Activated naive CD4-positive, alpha-beta T cell treated with anti-CD3 and anti-CD28 coated beads, Interleukin-2, amount 50 U/mL, for 72 hours (primary cell): Measurements from ENCODE around the gene DEXI. TPM values are rescaled to one million over a fixed set of nuclear protein-coding genes. Genes with fewer than 3 reads are reported as not detected.
"Not testable (repeated sequence)": the region's sequence is repeated elsewhere in the genome, so short reads cannot be mapped to it uniquely, and the experiment has no call there.

Experiments
- ATAC-seq, 2 donors: fragments of 150-1000 bp; cut with Tn5 transposase; 2 replicates each; pipeline ENCODE4 v1.10.0; 2021; ENCODE audit warnings: mild to moderate bottlenecking in 2 of 2, moderate library complexity in 2 of 2
- DNase-seq, 2 donors: peaks; one replicate each; pipeline ENCODE4 v3.0.0; 2021 to 2022; ENCODE audit warnings: low spot score in 2 of 2
- H3K27ac Mint-ChIP-seq, 2 donors: one replicate each; pipeline ENCODE4 v1.8.0; 2022; ENCODE audit warnings: mild to moderate bottlenecking in 2 of 2, mixed read lengths in 2 of 2
- H3K36me3 Mint-ChIP-seq, 2 donors: one replicate each; pipeline ENCODE4 v1.8.0; 2022; ENCODE audit warnings: mixed read lengths in 2 of 2
- H3K9me3 Mint-ChIP-seq, 2 donors: one replicate each; pipeline ENCODE4 v1.8.0; 2022; ENCODE audit warnings: mixed read lengths in 2 of 2
- total RNA-seq, 2 donors: library from RNA; stranded (reverse); gene quantifications; one replicate each; pipeline ENCODE4 v1.2.3, GENCODE V29; 2022

Gene DEXI
- total RNA-seq, 2 donors from 2014 or later: 17.1 to 30.2 TPM

DNA sequence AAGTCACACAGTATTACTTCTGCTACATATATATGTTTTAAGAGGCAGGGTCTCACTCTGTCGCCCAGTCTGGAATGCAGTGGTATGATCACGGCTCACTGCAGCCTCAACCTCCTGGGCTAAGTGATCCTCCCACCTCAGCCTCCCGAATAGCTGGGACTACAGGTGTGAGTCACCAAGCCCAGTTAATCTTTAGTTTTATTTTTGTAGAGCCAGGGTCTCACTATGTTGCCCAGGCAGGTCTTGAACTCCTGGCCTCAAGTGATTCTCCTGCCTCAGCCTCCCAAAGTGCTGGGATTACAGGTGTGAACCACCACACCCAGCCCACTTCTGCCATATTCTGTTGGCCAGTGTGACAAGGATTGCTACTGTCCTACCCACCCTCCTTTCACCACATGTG, 17.0 kb downstream of the DEXI start:
- peak overlapping the region in 1 of 2 donors; percentile 49 for H3K27ac Mint-ChIP-seq
- H3K9me3 Mint-ChIP-seq, DNase-seq, ATAC-seq, H3K36me3 Mint-ChIP-seq: not testable (repeated sequence)

DNA sequence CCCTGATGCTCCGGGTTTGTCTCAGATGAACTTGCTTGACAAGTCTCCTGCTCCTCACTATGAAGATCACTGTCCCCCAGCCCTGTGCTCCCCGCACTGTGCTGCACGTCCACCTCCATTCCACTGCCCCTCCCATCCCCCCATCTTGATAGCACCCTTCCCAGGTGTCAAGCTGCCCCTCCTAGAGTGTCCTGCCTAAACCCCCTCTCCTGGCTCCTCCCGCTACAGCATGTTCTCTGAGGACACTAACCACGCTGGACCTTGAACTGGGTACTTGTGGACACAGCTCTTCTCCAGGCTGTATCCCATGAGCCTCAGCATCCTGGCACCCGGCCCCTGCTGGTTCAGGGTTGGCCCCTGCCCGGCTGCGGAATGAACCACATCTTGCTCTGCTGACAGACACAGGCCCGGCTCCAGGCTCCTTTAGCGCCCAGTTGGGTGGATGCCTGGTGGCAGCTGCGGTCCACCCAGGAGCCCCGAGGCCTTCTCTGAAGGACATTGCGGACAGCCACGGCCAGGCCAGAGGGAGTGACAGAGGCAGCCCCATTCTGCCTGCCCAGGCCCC, 18.5 kb downstream of the DEXI start:
- H3K36me3 Mint-ChIP-seq: peaks cover 0 to 7% of the 10 kb centered on the region in 2 donors
- no peak for ATAC-seq

DNA sequence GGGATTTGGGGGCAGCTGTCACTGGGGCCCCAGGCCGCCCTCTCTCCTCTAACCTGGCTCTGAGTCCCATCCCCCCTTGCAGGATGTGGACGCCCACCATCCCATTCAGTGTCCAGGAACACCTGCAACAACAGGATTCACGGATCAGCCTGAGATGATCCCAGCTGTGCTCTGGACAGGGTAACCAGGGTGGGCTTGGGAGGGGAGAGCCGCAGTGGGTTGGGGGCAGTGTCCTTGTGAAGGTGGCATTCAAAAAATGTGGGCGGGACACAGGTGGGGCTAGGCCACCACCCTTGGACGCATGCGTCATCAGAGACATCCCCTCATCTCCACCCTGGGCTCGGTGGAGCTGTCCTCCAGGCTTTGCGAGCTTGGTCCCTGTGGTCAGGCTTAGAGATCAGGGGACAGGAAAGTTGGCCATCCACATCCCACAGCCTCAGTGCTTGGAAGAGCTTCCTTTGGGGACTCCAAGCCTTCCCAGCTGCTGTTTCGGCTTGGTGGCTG, 19.1 kb downstream of the DEXI start:
- no peak for ATAC-seq
- Mint-ChIP-seq H3K36me3 (peaks cover 0 to 7% of the 10 kb centered on the region in 2 donors), H3K9me3 (no peaks in the 10 kb centered on the region), H3K27ac (no peak overlapping the region)
- DNase-seq: no peak

More for the DNA sequence above, 18.5 kb downstream of the DEXI start:
- H3K27ac Mint-ChIP-seq: no peak overlapping the region
- no peak for DNase-seq
- no peaks in the 10 kb centered on the region for H3K9me3 Mint-ChIP-seq

DNA sequence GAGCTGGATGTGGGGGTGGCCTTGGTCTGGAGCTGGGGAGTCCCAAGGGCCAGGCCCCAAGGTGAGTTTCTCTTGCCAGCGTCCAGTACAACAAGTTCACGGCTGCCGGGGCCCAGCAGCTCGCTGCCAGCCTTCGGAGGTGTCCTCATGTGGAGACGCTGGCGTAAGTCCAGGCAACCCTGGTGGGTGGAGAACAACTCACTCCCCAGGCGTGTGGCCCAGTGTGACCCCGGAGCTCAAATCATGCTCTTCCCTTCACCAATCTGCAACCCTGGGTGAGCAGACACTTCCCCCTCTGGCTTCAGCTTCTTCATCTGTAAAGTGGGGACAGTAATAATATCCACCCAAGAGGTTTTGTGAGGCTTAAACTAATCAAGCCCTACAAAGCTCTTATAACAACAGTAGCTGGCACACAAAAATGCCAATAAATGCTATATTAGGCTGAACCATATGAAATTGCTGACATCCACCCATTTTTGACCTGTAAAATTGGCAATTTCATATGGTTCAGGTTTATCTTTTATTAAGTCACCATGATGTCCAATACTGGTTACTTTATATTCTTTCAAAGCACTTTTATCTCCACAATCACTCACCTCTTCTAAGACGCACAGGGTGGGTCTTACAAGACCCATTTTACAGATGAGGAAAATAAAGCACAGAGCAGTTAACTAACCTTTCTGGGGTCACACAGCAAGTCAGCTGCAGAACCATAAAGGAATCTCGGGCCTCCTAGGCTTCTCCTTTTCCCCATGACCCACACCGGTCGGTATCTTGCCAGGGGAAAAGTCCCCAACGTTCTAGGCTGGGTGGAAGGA, 19.7 kb downstream of the DEXI start:
- ATAC-seq (no peak), DNase-seq (no peak)
- peaks cover 0 to 7% of the 10 kb centered on the region in 2 donors for H3K36me3 Mint-ChIP-seq
- H3K27ac Mint-ChIP-seq: no peak overlapping the region
- no peaks in the 10 kb centered on the region for H3K9me3 Mint-ChIP-seq

DNA sequence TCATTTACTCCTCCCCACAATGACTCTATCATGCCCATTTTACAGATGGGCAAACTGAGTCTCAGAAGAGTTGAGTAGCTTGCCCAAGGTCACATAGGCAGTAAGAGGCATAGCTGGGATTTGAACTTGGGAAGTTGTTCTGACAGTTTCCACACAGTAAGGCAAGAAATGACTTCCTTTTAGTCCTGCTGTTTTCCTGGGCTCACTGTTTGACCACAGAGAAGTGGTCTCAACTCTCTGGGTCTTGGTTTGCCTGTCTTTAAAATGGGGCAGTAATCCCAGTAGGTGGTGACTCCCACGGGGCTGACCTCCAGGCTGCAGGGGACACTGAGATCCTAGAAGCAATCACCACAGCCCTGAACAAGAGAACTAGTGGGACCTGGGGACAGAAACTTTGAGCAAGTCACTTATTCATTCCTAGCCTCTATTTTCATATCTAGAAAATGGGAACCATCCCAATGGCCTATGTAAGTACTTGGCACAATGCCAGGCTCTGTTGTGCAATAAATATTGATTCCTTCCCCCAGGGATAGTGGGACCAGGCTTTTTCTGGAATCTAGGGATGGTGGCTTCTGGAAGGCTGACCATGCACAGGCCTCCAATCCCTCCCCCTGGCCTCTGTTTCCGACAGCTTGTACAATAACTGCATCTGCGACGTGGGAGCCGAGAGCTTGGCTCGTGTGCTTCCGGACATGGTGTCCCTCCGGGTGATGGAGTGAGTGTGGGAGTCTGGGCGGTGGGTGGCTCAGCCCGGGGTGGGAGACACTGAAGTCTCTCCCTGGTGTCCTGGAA, 20.5 kb downstream of the DEXI start:
- Mint-ChIP-seq H3K27ac (no peak overlapping the region), H3K9me3 (no peaks in the 10 kb centered on the region), H3K36me3 (peaks cover 0 to 7% of the 10 kb centered on the region in 2 donors)
- DNase-seq (no peak), ATAC-seq (no peak)

DNA sequence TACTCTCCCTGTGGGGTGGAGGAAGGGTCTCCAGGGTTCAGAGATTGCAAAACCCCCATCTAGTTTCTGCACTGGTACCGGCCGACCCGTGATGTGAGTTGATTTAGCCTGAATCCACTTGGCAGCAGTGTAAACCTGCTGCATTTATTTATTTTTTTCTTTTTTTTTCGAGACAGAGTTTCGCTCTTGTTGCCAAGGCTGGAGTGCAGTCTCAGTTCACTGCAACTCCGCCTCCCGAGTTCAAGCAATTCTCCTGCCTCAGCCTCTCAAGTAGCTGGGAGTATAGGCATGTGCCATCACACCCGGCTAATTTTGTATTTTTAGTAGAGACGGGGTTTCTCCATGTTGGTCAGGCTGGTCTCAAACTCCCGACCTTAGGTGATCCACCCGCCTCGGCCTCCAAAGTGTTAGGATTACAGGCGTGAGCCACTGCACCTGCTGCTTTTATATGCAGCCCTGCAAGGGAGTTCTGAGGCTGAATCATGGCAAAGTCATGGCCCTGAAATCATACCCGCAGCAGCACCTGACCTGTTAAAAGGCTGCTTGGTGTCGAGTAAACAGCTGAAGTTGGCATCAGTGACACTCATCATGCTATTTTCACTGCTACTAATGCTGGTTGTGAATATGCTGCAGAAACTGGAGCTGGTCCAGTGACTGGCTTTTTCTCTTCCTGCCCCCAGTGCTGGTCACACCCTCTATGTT, 21.4 kb downstream of the DEXI start:
- no peaks in the 10 kb centered on the region for H3K9me3 Mint-ChIP-seq
- peaks cover 0 to 6% of the 10 kb centered on the region in 2 donors for H3K36me3 Mint-ChIP-seq
- DNase-seq: no peak
- no peak overlapping the region for H3K27ac Mint-ChIP-seq
- no peak for ATAC-seq

DNA sequence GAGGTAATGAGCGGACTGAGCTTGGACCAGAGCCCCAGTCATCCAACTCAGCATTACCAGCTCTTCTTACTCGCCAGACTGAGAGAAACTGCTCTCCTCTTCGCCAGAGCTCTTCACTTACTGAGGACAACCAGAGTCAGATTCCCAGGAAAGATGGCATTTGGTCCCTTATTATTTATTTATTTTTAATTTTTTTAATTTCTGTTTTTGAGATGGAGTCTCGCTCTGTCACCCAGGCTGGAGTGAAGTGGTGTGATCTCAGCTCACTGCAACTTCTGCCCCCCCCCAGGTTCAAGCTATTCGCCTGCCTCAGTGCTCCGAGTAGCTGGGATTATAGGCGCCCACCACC, 23.3 kb downstream of the DEXI start:
- H3K9me3 Mint-ChIP-seq: no peaks in the 10 kb centered on the region
- no peaks in the 10 kb centered on the region for H3K36me3 Mint-ChIP-seq
- H3K27ac Mint-ChIP-seq: no peak overlapping the region
- ATAC-seq: no peak
- no peak for DNase-seq

DNA sequence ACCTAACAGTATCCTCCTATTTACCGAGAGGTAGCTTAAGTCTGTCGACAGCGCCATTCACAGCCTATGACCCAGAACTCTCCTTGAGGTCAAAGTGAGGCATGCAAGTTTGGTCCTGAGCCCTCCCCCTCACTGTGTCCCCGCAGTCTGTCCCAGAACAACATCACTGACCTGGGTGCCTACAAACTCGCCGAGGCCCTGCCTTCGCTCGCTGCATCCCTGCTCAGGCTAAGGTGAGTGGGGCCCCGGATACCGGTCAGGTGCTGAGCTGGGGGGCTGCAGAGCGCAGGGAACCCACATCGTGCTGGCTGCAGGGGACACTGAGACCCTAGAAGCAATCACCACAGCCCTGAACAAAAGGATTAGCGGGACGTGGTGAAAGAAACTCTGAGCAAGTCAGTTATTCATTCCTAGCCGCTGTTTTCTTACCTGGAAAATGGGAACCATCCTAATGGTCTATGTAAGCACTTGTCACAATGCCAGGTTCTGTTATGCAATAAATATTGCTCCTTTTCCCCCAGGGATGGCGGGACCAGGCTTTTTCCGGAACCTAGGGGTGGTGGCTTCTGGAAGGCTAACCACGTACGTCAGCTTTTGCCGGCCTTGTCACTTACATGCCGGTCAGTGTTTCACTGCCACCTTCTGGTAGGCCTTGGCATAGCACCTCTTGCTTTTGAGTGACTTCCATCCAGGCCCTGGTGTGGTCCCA, 23.8 kb downstream of the DEXI start:
- no peaks in the 10 kb centered on the region for H3K36me3 Mint-ChIP-seq
- DNase-seq: peak; percentile 80 to 88
- H3K27ac Mint-ChIP-seq: no peak overlapping the region
- ATAC-seq: peak; percentile 72 to 74
- no peaks in the 10 kb centered on the region for H3K9me3 Mint-ChIP-seq

DNA sequence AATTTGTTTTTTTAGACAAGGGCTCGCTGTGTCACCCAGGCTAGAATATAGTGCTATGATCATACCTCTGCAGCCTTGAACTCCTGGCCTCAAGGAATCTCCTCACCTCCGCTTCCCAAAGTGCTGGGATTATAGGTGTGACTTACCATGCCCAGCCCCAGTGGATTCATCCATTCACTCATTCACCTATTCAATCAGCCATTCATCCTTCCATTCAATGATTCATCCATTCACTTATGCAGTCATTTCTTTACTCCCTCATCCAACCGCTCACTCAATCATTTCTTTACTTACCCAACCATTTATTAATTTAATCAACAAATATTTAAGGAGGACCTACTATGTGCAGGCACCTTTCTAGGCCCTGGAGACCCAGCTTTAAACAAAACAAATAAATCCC, 25.7 kb downstream of the DEXI start:
- Mint-ChIP-seq H3K27ac (no peak overlapping the region), H3K36me3 (no peaks in the 10 kb centered on the region), H3K9me3 (no peaks in the 10 kb centered on the region)
- DNase-seq (no peak), ATAC-seq (peak; percentile 23 to 43)

DNA sequence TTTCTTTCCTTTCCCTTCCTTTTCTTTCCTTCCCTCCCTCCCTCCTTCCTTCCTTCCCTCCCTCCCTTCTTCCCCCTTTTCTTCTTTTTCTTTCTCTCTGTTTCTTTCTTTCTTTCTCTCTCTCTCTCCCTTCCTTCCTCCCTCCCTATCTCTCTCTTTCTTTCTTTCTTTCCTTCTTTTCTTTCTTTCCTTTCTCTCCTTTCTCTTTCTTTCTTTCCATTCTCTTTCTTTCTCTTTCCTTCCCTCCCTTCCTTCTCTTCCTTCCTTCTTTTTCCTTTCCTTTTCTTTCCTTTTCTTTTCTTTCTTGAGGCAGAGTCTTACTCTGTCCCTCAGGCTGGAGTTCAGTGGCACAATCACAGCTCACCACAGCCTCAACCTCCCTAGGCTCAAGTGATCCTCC, 31.0 kb downstream of the DEXI start:
- Mint-ChIP-seq H3K9me3 (no peaks in the 10 kb centered on the region), H3K36me3 (no peaks in the 10 kb centered on the region), H3K27ac (peak overlapping the region; percentile 9 to 24)
- ATAC-seq: no peak
- no peak for DNase-seq

DNA sequence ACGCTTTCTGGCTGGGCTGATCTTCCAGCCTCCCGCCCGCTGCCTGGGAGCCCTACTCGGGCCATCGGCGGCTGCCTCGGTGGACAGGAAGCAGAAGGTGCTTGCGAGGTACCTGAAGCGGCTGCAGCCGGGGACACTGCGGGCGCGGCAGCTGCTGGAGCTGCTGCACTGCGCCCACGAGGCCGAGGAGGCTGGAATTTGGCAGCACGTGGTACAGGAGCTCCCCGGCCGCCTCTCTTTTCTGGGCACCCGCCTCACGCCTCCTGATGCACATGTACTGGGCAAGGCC, 34.6 kb downstream of the DEXI start:
- Mint-ChIP-seq H3K9me3 (peaks cover 0 to 6% of the 10 kb centered on the region in 2 donors), H3K36me3 (peaks cover 0 to 5% of the 10 kb centered on the region in 2 donors), H3K27ac (no peak overlapping the region)
- no peak for DNase-seq
- ATAC-seq: no peak

DNA sequence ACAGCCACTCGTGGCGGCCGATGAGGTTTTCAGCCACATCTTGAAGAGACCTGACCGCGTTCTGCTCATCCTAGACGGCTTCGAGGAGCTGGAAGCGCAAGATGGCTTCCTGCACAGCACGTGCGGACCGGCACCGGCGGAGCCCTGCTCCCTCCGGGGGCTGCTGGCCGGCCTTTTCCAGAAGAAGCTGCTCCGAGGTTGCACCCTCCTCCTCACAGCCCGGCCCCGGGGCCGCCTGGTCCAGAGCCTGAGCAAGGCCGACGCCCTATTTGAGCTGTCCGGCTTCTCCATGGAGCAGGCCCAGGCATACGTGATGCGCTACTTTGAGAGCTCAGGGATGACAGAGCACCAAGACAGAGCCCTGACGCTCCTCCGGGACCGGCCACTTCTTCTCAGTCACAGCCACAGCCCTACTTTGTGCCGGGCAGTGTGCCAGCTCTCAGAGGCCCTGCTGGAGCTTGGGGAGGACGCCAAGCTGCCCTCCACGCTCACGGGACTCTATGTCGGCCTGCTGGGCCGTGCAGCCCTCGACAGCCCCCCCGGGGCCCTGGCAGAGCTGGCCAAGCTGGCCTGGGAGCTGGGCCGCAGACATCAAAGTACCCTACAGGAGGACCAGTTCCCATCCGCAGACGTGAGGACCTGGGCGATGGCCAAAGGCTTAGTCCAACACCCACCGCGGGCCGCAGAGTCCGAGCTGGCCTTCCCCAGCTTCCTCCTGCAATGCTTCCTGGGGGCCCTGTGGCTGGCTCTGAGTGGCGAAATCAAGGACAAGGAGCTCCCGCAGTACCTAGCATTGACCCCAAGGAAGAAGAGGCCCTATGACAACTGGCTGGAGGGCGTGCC, 35.1 kb downstream of the DEXI start:
- ATAC-seq (no peak), DNase-seq (no peak)
- no peak overlapping the region for H3K27ac Mint-ChIP-seq
- H3K9me3 Mint-ChIP-seq: peaks cover 0 to 8% of the 10 kb centered on the region in 2 donors
- H3K36me3 Mint-ChIP-seq: peaks cover 0 to 5% of the 10 kb centered on the region in 2 donors

DNA sequence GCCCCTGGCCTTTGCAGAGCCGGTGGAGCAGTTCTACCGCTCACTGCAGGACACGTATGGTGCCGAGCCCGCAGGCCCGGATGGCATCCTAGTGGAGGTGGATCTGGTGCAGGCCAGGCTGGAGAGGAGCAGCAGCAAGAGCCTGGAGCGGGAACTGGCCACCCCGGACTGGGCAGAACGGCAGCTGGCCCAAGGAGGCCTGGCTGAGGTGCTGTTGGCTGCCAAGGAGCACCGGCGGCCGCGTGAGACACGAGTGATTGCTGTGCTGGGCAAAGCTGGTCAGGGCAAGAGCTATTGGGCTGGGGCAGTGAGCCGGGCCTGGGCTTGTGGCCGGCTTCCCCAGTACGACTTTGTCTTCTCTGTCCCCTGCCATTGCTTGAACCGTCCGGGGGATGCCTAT, 35.8 kb downstream of the DEXI start:
- peaks cover 0 to 5% of the 10 kb centered on the region in 2 donors for H3K36me3 Mint-ChIP-seq
- no peak overlapping the region for H3K27ac Mint-ChIP-seq
- DNase-seq: no peak
- H3K9me3 Mint-ChIP-seq: peaks cover 0 to 8% of the 10 kb centered on the region in 2 donors
- ATAC-seq: no peak

DNA sequence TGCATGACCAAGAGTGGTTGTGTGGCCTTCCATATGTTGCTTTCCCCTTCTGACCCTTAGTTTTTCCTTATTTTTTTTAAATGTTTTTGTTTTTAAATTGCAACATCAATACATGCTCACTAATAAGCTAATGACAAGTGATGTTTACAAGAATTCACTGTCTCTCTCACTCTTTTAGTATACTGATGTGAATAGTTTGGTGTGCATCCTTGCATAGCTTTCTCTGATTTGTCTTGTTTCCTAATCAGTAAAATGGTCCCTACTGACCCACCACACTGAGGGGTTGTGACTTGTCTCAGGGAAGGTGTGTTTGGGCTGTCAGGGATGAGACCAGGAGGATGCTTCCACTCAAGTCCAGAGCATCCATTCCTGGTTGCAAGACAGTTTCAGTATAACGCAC, 39.3 kb downstream of the DEXI start:
- ATAC-seq: no peak

DNA sequence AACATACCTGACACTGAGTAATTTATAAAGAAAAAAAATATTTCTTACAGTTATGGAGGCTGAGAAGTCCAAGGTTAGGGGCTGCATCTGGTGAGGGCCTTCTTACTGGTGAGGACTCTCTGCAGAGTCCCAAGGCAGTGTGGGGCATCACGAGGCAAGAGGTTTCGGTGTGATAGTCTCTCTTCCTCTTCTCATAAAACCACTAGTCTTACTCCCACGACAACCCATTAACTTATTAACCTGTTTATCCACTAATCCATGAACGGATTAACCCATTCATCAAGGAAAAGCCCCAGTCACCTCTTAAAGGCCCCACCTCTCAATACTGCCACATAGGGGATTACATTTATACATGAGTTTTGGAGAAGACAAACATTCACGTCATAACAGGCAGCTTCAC, 45.1 kb downstream of the DEXI start:
- DNase-seq (no peak), ATAC-seq (no peak)
- no peaks in the 10 kb centered on the region for H3K9me3 Mint-ChIP-seq
- H3K27ac Mint-ChIP-seq: no peak overlapping the region
- H3K36me3 Mint-ChIP-seq: no peaks in the 10 kb centered on the region

More for the DNA sequence above, 39.3 kb downstream of the DEXI start:
- DNase-seq: no peak
- H3K9me3 Mint-ChIP-seq: peaks cover 0 to 8% of the 10 kb centered on the region in 2 donors
- peaks cover 0 to 5% of the 10 kb centered on the region in 2 donors for H3K36me3 Mint-ChIP-seq
- H3K27ac Mint-ChIP-seq: no peak overlapping the region
